ENCODE data around the gene NAV2.

- TF ChIP-seq POLR2AphosphoS5 (IDR thresholded peaks at IDR 0.05), result no peak
- no peak for TF ChIP-seq CTCF (IDR thresholded peaks at IDR 0.05; ENCODE audit: poor library complexity, severe bottlenecking)
Measured at GRCh38 chr11:20087118-20087521, 374.5 kb downstream of the NAV2 start.

Measured in neural cell (in vitro differentiated cells).